NCI-H774 (cell line): ENCODE data around the gene RBM28.

Source experiments
- DNase-seq: peaks from one replicate; lab custom pipeline; 2025; lab: John Stamatoyannopoulos, UW

Gene RBM28

DNA sequence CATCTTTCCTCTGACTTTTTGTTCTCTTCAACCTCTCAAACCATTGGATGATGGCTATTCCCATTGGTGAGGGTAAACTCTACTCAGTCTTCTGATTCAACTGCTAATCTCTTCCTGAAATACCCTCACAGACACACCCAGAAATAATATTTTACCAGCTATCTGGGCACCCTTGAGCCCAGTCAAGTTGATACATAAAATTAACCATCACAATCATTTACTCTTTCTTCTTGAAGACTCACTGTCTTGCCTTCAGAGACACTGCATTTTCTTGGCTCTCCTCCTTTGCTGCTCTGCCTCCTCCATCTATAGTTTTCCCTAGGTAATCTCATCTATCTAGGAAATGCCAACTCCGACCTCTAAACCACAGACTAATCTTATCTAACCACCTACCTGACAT lies 30.3 kb upstream of the RBM28 start:
- DNase-seq, result no peak

DNA sequence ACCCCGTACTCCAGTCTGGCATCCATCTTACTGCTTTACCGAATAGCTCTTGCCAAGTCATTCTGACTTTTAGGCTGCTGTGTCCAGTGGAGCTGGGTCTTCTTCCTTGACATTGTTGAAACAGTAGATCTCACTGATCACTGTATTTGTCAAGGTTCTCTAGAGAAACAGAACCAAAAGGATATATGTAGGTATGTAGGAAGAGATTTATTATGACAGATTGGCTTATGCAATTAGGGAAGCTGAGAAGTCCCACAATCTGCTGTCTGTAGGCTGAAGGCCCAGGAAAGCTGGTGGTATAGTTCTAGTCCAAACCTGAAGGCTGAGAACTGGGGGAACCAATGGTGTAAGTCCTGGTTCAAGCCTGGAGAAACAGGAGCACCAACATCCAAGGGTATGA lies 29.9 kb upstream of the RBM28 start:
- DNase-seq, result no peak

DNA sequence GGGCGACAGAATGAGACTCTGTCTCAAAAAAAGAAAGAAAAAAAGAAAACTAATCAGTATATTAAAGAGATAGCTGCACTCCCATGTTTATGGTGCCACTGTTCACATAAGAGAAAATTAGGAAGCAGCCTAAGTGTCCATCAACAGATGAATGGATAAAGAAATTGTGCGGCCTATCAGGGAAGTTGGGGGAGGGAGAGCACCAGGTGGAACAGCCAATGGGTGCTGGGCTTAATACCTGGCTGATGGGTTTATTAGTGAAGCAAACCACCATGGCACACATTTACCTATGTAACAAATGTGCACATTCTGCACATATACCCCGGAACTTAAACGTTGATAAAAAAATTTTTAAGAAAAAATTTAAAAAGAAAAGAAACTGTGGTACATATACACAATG lies 26.8 kb upstream of the RBM28 start:
- DNase-seq, result no peak

DNA sequence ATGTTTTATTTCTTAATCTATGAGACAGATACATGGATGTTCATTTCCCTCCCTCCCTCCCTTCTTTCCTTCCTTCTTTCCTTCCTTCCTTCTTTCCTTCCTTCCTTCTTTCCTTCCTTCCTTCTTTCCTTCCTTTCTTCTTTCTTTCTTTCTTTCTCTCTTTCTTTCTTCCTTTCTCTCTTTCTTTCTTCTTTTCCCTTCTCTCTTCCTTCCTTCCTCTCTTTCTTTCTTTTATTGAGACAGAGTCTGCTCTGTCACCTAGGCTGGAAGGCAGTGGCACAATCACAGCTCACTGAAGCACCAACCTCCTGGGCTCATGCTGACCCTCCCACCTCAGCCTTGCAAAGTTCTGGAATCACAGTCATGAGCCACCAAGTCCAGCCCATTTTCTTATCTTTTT lies 23.3 kb upstream of the RBM28 start:
- no peak for DNase-seq

DNA sequence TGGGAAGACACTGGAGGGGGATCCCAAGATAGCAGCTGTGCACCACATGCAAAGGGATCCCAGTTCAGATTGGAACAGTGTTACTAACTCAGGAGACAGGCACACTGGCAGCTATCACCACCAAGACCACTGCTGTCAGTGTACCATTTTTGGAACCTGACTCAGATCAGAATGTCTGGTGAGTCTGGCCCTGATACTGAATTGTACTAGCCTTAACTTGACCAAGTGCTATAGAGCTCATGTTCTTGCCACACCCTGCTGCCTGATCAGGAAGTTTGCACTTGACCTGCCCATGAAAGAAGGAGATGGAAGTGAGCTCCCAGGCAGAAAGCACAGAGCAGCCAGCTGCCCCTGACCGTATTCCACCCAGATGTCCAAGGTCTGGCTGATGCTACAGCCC lies 22.6 kb upstream of the RBM28 start:
- no peak for DNase-seq

DNA sequence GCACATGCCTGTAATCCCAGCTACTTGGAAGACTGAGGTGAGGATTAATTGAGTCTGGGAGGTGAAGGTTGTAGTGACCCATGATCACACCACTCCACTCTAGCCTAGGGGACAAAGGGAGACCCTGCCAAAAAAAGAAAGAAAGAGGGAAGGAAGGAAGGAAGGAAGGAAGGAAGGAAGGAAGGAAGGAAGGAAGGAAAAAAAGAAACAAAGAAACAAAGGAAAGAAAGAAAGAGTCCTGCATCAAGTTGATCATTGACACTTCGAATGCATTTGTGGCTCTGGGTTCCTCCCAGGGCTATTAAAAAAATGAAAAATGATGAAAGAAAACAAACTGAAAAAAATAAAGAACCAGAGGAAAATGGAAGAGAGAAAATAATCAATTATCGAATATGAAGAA lies 21.7 kb upstream of the RBM28 start:
- DNase-seq, result no peak

DNA sequence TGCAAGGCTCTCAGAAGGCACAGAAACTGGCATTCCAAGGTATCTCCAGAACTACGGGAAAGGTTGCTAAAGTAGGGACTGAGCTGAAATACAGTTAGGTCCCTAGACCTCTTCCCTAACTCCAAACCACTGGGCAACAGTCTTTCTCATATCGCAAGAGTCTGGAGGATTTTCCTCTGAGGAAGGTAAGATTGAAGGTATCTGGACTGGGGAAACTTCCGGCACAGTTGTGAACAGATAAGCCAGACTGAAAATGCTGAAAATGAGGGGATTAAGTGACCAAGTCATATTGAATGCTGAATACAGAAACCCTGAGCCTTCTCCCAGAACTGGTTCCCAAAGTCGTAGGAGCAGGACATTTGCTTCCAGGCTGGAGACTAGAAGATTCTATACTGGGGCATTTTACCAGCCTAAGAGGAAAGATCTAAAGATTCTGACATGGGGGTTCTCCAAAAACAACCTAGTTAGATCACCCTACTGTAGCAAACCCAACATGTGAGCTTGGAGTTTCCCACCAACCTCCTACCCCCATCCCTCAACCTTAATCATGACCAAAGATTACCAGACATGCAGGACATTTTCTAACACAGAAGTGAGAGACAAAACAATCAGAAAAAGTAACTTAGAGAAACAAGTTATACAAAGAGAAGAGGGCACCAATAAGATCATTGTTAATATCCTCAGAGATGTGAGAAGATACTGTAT lies 20.6 kb upstream of the RBM28 start:
- no peak for DNase-seq

DNA sequence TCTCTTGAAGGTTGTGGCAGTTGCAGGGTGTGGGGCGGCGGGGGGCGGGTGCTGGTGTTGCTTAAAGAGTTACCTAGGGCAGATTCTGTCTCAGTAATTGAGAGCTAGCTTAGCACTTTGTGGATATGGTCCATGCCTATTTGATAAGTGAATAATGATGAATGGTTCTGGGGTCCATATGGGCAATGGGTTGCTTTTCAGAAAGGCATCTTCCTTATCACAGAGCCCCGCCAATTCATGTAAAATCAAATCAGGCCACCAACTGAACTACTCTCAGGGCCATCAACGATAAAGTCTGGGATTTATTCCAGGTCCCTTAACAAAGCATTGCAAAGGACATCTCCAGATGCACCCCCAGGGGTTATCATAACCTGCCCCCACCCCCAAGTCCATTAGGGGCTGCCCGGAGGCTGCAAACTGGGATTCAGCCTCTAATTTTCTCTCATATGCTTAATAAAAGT lies 19.6 kb upstream of the RBM28 start:
- DNase-seq, result no peak

DNA sequence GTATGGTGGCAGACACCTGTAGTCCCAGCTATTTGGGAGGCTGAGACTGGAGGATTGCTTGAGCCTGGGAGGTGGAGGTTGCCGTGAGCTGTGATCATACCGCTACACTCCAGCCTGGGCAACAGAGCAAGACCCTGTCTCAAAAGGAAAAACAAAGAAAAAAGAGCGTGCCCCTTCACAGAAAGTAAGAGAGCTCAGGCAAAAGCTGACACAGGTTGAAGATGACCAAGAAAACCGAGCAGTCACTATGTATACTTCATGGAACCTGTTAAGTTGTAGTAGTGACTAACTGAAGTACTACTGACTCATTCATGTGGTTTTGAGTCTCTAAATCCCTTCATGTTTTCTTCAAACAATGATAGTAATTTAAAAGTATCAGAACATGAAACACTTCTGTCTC lies 19.0 kb upstream of the RBM28 start:
- no peak for DNase-seq

DNA sequence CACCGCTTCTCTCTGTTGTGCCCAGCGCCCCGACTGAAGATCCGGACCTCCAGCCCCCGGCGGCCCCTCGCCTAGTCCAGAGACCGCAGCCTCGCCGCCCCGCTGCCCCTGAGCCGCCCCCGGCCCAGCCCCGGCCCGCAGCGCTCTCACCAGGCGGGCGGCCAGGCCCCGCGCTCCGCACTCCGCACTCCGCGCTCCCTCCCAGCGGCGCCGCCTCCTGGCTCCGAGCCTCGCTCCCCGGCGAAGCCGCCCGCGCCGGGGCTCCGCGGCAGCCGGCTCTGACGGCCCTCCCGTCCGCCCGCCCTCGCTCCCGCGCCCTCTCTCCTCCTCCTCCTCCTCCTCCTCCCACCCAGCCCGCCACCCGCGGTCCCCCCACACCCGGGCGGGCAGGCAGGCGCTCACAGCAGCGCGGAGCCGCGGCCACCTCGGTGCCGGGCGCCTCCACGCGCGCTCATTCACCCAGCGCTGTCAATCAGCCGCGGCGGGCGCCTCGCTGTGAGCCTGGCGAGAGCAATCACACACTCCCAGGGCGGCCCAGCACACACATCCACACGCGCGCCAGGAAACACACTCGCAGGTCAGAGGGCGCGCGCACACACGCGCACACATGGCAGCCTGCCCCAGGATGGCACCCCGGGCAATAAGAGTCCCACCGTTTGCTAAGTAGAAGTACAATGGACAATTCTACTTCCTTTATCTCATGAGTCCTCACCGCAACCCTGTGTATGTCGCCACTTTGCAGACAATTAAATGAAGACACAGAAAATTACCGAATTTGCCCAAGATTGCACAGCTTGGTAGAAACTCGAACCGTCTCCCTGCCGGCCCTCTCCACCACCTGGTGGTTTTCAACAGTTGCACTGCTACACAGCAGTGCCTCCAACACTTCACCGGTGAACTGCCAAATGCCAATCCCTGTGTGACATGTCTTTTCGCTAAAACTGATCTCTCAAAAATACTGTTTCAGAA lies 18.0 kb upstream of the RBM28 start, which contains the start of gene PRRT4:
TSS of gene PRRT4 (minus strand) at position 280 of the 969 bp plus-strand sequence.
- DNase-seq, result no peak

DNA sequence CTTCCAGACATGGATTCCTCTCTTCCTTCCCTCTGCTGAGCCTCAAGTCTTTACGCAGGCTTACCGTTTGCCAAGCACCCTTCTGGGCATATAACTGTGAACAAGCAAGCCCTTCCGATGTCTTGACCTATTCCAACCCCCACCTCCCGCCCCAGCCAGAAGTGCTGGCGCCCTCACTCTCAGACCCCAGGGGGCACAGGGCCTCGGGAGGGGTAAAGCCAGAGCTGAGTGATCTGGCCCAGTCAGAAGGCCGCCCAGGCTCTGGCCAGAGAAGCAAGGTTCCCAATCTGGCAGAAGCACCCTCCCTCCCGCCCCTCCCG lies 16.6 kb upstream of the RBM28 start:
- no peak for DNase-seq

DNA sequence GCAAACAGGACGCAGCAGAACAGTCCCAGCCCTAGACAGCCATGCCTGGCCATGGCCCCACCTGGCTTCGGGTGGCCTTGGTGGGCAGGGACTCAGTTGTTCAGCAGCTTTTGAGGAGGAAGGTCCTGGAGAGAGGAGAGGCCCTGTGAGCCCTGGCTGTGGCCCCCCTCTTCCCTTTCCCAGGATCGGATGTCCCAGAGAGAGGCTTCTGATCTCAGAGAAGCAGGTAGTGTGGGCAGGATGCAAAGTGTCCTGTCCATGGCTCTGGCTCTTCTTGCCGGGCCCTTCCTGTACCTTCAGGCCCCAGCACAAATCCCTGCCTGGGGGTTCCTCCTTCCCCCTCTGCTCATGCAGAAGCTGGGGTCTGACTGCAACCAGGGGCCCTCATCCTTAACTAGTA lies 16.2 kb upstream of the RBM28 start:
- DNase-seq, result no peak

DNA sequence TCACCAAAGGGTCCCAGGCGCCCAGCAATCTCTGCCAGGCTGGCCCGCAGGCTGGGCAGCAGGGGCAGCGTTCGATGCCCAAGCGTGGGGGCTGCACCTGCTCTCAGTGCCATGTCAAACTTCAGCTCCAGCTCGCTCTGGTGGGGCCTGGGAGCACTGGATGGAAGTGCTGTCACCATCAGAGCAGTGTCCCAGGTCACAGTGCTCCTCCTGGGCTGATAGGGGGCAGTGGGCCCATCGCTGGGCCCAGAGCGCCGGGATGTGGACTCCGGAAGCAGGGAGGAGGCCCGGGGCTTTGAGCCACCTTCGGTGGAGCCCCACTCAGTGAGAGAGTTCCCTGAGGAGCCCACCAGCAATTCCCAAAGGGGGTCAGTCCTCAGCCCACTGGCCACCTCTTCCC lies 15.6 kb upstream of the RBM28 start:
- DNase-seq, result no peak

DNA sequence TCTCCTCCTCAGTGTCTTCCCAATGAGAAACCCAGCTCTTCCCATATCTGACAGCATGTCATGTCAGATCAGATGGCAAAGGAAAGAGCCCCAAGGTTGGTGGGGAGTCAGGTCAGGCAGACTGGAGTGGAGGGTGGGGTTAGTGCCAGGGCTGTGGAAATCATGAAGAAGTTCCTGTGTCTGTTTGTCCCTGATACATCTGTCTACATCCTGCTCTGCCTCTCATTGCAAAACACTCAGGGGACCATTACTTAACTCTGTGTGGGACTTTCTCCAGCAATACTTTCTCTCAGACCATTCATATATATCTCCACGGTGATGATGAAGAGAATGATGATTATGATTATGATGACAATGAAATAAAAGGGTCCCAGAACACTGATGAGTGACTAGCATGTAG lies 14.5 kb upstream of the RBM28 start:
- DNase-seq, result no peak

DNA sequence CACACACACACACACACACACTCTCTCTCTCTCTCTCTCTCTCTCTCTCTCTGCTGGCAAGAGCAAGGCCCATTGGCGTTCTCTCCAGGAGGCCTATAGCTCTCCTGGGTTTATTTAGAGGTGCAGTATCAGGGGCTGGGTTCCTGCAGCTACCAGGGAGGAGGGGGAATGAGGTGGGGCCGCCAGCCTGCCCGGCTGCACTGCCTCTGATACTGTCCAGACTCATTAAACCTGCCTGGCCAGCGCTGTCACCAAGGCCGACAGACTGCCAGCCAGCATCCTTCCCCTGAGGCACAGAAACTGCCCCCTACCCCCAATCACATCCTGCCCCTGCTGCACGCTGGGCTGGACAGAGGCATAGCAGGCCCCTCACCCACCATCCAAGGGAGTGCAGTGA lies 13.5 kb upstream of the RBM28 start:
- no peak for DNase-seq

DNA sequence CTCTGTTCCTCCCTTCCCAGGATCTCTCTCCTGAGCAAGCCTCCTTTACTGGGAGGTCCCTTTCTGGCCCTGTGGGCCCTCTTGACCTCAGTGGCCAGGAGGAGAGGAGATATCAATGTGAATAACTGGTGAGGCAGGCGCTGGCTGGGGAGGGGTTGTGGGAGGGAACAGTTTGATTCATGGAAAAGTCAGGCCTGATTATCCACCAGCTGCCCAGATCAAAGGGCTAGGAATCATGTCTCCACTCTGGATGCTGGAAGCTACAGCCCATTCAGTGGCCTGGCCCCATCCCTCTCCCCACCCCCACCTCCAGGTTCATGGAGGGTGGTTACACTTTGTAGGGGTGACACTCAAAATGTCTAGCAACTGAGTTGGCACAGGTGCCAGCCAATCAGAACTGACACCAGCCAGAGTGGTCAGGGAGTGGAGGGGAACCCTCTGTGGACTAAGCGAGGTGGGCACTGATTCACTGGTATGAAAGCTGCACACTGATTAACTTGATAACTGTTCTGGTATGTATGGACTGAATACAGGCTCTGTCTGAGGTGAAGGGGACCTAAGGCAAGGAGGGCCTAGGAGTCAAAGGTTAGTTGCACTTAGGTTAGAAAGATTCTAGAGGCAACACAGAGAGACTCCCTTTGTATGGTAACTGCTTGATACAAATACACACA lies 13.0 kb upstream of the RBM28 start:
- DNase-seq, result no peak

DNA sequence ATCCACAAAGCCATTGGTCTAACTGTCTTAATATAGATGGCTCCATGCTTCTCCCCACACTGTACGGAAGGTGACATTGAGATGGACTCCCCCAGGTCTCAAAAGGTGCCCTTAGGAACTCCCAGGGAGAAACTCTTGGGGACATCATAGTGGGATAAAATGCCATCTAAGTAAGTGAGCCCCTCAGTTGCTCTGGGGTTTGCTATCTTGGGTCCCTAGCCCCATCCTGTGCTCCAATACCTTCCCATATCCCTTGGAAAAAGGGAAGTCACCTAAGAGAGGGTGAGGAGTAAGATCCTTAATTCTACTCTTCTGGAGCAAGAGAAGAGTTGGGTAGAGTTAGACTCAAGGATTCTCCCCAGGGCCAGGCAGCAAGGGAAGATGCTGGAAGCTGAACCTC lies 9.9 kb upstream of the RBM28 start:
- no peak for DNase-seq

DNA sequence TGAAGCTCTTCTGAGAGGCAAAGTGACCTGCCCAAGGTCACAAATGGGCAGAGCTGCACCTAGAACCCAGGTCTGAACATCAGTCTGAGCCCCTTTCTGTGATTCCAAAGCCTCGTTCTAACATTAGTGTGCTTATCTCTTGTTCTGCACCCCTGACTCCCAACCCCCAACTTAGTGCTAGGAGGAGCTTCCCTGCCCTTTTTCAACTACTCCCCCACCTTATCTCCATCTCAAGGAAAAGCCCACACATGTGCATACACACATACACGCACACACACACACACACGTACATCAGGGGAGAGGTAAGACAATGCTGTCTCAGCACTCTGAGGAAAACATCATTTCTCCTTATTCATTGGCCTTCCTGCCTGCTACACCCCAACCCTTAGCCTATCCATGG lies 9.5 kb upstream of the RBM28 start:
- no peak for DNase-seq

DNA sequence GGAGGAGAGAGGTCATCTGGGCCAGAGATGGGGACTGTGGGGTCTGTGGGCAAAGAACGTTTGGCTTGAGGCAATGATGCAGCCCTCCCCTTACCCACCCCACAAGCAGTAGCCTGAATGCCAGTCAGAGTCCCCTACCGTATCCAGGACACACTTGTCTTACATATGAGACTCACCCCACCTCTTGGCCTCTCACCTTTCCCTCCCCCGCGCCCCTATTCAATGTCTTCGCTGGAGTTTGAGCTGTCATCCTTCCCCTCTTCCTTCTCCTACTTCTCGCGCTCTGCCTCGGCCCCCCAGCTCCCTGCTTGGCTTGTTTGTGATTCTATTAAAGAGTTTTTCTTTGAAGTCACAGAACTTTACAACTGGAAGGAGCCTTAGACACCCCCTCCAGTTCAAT lies 8.9 kb upstream of the RBM28 start:
- DNase-seq, result no peak

DNA sequence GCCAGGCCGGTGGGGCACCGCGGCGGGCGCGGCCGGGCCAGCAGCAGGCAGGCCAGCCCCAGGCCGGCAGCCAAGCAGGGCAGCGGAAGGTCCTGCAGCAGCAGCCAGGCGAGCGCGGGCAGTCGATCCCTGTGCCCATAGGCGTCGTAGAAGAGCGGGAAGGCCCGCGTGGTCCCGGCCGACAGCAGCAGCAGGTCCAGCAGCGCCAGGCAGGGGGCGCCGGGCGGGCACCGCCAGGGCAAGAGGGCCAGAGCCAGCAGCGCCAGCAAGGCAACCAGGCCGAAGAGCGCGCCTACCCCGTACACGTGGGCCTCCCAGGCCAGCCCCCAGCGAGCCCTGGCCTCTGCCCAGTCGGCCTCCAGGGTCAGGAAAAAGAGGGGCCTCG lies 8.4 kb upstream of the RBM28 start:
- DNase-seq, result no peak

DNA sequence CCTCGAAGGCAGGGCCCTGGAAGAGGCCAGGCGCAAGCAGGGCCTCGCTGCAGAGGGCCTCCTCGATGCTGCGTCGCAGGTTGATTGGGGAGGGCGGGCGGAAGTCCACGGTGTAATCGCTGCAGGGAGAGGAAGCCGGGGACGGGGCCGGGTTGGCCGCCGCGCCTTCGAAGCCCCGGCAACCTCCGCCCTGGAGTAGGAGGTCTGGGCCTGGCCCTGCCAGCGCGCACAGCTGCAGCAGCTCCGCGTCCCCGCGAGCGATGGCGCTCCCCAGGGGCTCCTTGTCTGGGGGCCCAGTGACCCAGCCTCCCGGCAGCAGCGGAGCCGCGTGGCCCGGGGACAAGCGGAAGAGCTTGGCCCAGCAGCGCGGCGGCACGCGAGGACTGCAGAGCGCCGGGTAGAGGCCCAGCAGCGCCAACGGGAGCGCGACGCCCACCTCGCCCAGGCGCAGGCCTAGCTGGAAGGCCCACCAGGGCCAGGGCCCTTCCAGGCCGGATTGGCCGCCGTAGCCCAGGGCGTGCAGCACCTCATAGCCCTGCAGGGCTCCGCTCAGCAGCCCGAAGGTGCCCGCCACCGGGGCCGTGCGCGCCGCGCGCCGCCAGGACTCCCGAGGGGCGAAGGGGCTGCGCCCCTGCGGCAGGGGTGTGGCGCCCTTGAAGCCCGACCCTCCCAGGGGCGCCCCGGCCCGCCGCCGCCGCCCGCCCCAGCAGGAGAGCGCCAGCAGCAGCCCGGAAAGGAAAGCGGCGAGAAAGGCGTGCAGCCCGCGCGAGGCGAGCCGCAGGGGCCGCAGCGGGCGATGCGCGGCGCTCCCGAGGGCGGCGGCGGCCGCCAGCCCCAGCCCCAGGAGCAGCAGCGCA lies 7.8 kb upstream of the RBM28 start:
- DNase-seq, result no peak

DNA sequence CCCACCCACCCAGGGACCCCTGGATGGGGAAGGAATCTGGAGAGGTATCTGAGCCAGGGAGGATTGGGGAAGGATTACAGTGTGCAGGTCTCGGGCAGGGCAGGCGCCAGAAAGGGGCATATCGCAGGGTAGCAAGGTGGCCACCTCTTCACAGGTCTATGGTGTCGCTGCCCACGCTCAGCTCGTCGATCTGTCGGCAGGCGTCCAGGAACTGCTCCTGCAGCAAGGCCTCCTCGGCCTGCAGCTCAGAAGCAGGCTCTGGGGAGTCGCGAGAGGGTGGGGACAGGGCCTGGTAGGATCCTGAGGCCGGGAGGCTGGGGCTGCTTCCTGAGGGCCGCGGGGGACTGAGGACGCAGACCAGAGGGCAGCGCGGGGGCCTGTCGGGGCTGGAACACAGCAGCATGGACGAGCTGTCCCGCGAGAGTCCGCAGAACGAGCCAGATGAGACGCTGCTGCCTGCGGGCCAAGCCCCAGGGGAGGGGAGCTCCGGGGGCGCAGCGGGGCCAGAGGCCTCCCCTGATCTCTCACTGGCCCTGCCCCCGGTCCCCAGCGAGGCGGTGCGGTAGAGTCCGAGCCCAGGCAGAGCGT lies 7.1 kb upstream of the RBM28 start:
- no peak for DNase-seq
